Tibial artery (tissue), 4 donors: Measurements from ENCODE around the gene ITGA5.
A peak's percentile ranks its signal among the peaks of the same experiment; 100 is the strongest.

Experiments
- DNase-seq, 2 donors: peaks; one replicate each; pipeline ENCODE4 v3.0.0-alpha.2; 2019
- H3K27ac ChIP-seq, 2 donors: fragments of 200-600 bp; sonication (generic) in 1 of 2; 1 replicate in 1 of 2; 2 replicates in 1 of 2; pipeline ENCODE4 v1.5.1; 2018 to 2019; ENCODE audit warnings: mild to moderate bottlenecking in 1 of 2
- H3K27me3 ChIP-seq, 2 donors: fragments of 200-600 bp; sonication (generic) in 1 of 2; one replicate each; pipeline versions ENCODE4 v1.5.1 to v1.6.0; 2016 to 2019
- H3K36me3 ChIP-seq, 3 donors: fragments of 200-600 bp; sonication (generic) in 2 of 3; one replicate each; pipeline ENCODE4 v1.5.1; 2016 to 2019; ENCODE audit warnings: mild to moderate bottlenecking in 2 of 3
- H3K4me1 ChIP-seq, 4 donors: fragments of 200-600 bp; sonication (generic) in 2 of 4; 1 replicate in 3 of 4; 2 replicates in 1 of 4; pipeline ENCODE4 v1.5.1; 2016 to 2019
- H3K4me3 ChIP-seq, 2 donors: fragments of 200-600 bp; sonication (generic) in 1 of 2; 1 replicate in 1 of 2; 2 replicates in 1 of 2; pipeline ENCODE4 v1.5.1; 2018 to 2019; ENCODE audit warnings: mild to moderate bottlenecking in 2 of 2
- H3K9me3 ChIP-seq, 3 donors: fragments of 200-600 bp; sonication (generic) in 1 of 3; one replicate each; pipeline ENCODE4 v1.5.1; 2016 to 2019
- CTCF ChIP-seq, 2 experiments: fragments of 200-600 bp in 1 of 2; fragments of 450-650 bp in 1 of 2; IDR thresholded peaks; one replicate each; pipeline ENCODE4 v1.5.1; 2017 to 2019; ENCODE audit warnings: antibody characterized with exemption in 2 of 2, mild to moderate bottlenecking in 1 of 2, moderate library complexity in 1 of 2
- intact Hi-C: fragments of 100-400 bp; cut with DNase I; formaldehyde crosslinking; loops from one replicate; pipeline ENCODE4 v1.15.0; 2023; ENCODE audit warnings: low total_unique reads

ITGA5 gene

GRCh38 chr12:54404061-54405004 lies 14.7 kb downstream of the ITGA5 start:
- H3K36me3 ChIP-seq = peaks cover 100% of the 10 kb centered on the region in 3 donors
- H3K9me3 ChIP-seq = no peaks in the 10 kb centered on the region
- TF ChIP-seq CTCF (IDR thresholded peaks at IDR 0.05) = peak; percentile 91
- peaks cover 0 to 54% (median 29%) of the 10 kb centered on the region in 4 donors for H3K4me1 ChIP-seq
- no peak overlapping the region for H3K4me3 ChIP-seq
- no peaks in the 10 kb centered on the region for H3K27me3 ChIP-seq
- DNase-seq = peak in 1 of 2 donors; percentile 75
- peak overlapping the region; percentile 68 to 93 for H3K27ac ChIP-seq
- intact Hi-C loops = no loop called here

- peaks cover 99 to 100% (median 100%) of the 10 kb centered on the region in 3 donors for H3K36me3 ChIP-seq
- intact Hi-C loops = no loop called here
- H3K27ac ChIP-seq = peak overlapping the region; percentile 44 to 93
Measured at GRCh38 chr12:54401119-54401518, 17.9 kb downstream of the ITGA5 start.

GRCh38 chr12:54398995-54399793 lies 19.9 kb downstream of the ITGA5 start:
- intact Hi-C loops = loop anchor here (5.0 kb wide), 1 partner anchor 38 kb away; no protein-coding TSS in a partner anchor
- Histone ChIP-seq H3K9me3 (no peaks in the 10 kb centered on the region), H3K27me3 (no peaks in the 10 kb centered on the region), H3K27ac (peak overlapping the region; percentile 10 to 31), H3K36me3 (peaks cover 96 to 100% (median 100%) of the 10 kb centered on the region in 3 donors), H3K4me1 (peaks cover 0 to 19% (median 4%) of the 10 kb centered on the region in 4 donors), H3K4me3 (no peak overlapping the region)
- peak; percentile 93 to 94 for DNase-seq
- TF ChIP-seq CTCF (IDR thresholded peaks at IDR 0.05) = peak; percentile 95 to 96

More at GRCh38 chr12:54401119-54401518, 17.9 kb downstream of the ITGA5 start:
- H3K4me1 ChIP-seq = peaks cover 0 to 34% (median 9%) of the 10 kb centered on the region in 4 donors
- no peak overlapping the region for H3K4me3 ChIP-seq
- no peak for TF ChIP-seq CTCF (IDR thresholded peaks at IDR 0.05)
- no peak for DNase-seq
- H3K9me3 ChIP-seq = no peaks in the 10 kb centered on the region
- H3K27me3 ChIP-seq = no peaks in the 10 kb centered on the region

GRCh38 chr12:54398218-54398617 lies 20.8 kb downstream of the ITGA5 start:
- Histone ChIP-seq H3K4me3 (no peak overlapping the region), H3K36me3 (peaks cover 91 to 99% (median 98%) of the 10 kb centered on the region in 3 donors), H3K27me3 (no peaks in the 10 kb centered on the region), H3K9me3 (no peaks in the 10 kb centered on the region), H3K27ac (peak overlapping the region; percentile 10 to 29), H3K4me1 (peaks cover 0 to 19% (median 4%) of the 10 kb centered on the region in 4 donors)
- intact Hi-C loops = loop anchor here (5.0 kb wide), 1 partner anchor 39 kb away; no protein-coding TSS in a partner anchor
- no peak for TF ChIP-seq CTCF (IDR thresholded peaks at IDR 0.05)
- no peak for DNase-seq

- no peak for TF ChIP-seq CTCF (IDR thresholded peaks at IDR 0.05)
- H3K9me3 ChIP-seq = no peaks in the 10 kb centered on the region
- no peak overlapping the region for H3K4me3 ChIP-seq
- H3K4me1 ChIP-seq = peaks cover 0 to 19% (median 4%) of the 10 kb centered on the region in 4 donors
- H3K27me3 ChIP-seq = no peaks in the 10 kb centered on the region
- H3K36me3 ChIP-seq = peaks cover 80 to 90% (median 88%) of the 10 kb centered on the region in 3 donors
- peak overlapping the region; percentile 16 to 27 for H3K27ac ChIP-seq
- DNase-seq = no peak
- intact Hi-C loops = loop anchor here (5.0 kb wide), 1 partner anchor 40 kb away; no protein-coding TSS in a partner anchor
Measured at GRCh38 chr12:54397157-54397556, 21.9 kb downstream of the ITGA5 start.
